Measurements from ENCODE around the gene NUDT6.

Gene NUDT6

DNA sequence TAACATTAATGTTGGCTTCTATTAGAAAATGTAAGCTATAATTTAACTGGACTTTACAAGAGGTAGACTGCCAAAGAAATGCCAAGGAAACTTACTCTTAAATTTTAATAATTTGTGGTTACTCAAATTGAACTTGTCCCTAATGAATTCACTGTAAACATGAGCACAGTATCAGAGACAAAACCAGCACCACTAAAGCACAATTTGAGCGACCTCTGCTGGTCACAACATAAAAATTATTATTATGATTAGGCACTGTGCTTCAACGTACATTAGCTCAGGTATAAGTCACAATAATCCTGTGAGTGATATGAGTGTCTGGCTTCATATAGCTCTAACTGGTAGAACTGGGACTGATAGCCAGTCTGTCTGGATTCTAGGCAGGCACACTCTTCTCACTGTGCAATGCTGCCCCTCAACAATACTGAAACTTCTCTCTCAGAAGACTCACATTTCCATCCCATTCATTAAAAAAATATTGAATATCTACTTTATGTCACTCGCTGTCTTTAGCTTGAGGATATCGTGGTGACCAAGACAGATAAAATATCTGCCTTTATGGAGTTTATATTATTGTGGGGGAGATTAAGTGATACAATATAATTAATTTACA lies 8.0 kb downstream of the NUDT6 start:
- DNase-seq (ENCODE audit: low read depth in 2 of 2) = no peak

DNA sequence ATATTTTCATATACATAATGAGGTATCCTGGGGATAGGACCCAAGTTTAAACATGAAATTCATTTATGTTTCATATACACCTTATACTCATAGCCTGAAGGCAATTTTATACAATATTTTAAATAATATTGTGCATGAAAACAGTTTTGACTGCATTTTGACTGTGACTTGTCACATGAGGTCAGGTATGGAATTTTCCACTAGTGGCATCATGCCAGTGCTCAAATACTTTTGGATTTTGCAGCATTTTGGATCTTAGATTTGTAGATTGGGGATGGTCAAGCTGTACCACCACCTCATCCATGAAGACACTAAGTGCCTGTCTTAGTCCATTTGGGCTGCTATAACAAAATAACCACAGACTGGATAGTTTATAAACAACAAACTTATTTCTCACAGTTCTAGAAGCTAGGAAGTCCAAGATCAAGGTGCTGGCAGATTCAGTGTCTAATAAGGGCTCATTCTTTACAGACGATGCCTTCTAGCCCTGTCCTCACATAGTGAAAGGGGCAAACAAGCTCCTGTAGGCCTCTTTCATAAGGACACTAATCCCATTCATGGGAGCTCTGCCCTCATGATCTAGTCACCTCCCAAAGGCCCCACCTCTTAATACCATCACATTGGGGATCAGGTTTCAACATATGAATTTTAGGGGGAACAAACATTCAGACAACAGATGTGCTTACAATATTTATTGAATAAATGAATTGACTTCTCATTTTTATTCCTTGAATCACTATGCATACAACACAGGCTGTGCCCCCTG lies 9.4 kb downstream of the NUDT6 start:
- DNase-seq (ENCODE audit: low read depth in 2 of 2) = no peak

DNA sequence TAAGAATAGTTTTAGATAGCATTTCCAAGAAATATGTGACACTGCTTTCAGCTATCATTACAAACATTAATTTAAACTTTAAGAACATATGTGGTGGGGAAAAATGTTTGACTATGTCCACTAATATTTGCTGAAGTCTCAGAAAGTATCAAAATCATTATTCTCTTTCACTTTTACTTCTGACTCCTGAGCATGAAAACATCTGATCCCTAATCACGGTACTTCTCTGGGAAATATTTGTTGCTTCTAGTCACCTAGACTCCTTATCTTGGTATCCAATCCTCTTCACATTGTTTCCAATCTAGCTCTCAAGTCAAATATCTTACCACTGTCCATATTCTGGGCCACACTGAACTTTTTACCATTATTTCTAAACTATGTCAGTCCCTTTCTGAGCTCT lies 10.8 kb downstream of the NUDT6 start:
- DNase-seq (ENCODE audit: low read depth in 2 of 2) = no peak

DNA sequence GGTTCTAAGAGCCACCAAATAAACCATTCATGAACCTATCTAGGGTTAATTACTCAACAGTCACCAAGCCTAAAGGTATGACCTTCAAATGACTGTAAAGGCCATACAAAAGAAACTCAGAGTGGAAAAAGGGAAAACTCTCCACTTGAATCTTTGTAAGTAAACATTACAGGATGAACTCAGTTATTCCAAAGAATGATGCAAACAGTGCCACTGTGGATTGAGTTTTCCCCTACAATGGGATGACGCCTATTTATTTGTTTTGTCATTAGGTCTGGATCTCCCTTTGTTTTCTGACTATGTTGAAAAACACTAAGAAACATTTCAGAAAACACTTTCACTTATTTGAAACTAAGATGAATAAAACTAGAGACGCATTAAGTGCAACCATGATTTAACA lies 12.7 kb downstream of the NUDT6 start:
- DNase-seq (ENCODE audit: low read depth in 2 of 2) = no peak

DNA sequence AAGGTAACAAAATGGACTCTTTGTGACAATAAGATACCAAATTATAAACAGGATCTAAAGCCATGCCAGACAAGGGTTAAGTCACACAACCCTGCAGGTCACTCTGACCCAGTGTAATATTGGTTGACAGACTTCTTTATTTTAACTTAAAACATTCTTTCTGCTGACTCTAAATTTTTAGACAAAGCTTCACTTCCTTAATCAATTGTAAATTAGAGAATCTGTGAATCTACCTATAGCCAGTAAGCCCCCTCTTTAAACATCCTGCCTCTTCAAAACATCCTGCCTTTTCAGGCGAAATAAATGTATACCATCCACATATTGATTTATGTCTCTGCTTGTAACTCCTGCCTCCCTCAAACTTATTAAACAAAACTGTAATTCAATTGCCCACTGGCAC lies 14.2 kb downstream of the NUDT6 start:
- no peak for DNase-seq (ENCODE audit: low read depth in 2 of 2)

DNA sequence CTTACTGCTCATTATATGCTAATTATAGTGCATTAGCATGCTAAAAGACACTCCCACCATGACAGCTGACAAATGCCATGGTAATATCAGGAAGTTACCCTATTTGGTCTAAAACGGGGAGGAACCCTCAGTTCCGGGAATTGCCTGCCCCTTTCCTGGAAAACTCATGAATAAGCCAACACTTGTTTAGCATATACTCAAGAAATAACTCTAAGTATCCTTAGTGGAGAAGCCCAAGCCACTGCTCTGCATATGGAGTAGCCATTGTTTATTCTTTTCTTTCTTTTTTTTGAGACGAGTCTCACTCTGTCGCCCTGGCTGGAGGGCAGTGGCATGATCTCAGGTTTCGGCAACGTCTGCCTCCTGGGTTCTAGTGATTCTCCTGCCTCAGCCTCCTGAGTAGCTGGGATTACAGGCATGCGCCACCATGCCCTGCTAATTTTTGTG lies 15.5 kb downstream of the NUDT6 start:
- DNase-seq (ENCODE audit: low read depth in 2 of 2) = no peak

DNA sequence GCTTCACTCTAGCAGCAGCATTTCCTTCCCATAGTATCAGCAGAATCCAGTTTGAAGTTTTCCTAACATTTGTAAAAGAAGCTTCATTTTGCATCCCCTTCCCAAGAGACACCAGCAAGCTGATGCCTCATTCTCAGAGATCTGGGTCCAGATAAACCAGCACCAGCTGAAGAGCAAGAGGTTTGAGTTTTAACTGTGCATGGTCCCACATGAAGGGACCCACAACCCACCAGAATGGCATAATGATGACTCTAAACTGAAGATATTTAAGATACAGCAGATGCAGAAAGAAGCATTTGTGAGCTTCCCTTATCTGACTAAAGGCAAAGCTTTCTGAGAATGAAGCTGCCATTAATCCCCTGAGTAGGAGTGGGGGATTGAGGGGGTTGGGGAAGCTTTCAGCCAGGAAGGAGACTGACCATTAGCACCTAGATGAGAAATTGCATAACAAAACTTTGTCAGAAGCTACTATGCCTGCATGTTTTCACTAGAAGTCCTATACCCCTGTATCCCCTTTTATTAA lies 18.6 kb downstream of the NUDT6 start:
- no peak for DNase-seq (ENCODE audit: low read depth in 2 of 2)

DNA sequence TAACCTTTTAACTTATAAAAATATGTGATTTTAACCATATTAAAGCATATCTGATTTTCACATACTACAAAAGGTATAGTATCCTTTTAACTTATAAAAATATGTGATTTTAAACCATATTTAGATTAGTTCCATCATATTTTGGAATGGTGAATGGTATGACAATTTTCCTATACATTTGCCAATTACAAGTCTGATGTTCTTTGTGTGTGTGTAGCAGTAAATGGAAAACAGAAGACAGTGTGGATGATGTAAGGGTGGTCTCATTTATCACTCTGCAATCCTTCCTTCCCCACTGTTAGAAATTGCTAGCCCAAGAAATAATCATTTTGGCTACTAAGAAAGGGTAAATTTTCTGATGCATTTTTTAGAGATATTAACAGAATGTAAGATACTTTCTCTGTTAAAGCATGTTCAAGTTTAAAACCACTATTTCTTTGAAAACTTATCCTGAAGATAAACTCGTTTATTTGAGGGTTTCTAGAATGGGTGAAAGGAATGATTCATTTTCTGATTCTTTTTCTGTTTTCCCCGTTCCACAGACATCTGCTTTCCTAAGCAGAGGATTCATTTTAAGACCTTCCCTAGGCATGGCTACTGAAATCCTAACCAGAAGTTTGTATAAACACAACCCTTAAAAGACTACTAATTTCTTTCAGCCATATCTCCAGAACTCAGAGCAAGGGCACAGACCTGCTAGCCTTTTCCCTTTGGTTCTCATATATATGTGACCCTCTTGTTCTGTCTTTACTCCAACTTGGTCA lies 21.0 kb downstream of the NUDT6 start:
- no peak for DNase-seq (ENCODE audit: low read depth in 2 of 2)

DNA sequence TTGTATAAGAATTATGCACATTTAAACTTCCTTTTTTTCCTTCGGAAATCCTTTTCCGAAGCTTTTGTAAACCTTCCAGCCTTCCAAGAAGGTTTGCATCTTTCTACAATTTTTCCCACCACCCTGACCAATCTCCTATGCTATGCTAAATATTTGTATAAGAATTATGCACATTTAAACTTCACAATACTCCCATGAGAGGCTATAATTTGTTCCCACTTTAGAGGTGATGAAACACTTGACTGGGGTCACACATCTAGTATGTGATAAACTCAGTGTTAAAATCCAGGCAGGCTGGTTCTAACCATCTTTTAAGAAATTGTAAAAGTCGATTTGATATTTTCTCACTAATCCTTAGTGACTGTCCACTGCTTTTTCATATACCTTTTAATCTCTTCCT lies 22.1 kb downstream of the NUDT6 start:
- no peak for DNase-seq (ENCODE audit: low read depth in 2 of 2)

DNA sequence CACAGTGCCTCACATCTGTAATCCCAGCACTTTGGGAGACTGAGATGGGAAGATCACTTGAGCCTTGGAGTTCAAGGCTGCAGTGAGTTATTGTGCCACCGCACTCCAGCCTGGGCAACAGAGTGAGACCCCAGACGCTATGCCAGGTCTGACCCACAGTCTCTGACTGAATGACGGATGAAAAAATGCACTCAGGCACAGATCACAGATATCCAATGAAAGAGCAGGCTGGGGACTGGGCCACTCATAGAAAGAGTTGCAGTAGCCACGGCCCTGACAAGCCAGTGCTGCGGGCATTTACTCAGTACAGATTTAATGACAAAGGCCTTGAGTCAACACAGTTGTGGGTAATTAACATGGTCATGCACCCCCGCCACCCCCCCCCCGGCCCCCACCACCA lies 22.7 kb downstream of the NUDT6 start:
- no peak for DNase-seq (ENCODE audit: low read depth in 2 of 2)

DNA sequence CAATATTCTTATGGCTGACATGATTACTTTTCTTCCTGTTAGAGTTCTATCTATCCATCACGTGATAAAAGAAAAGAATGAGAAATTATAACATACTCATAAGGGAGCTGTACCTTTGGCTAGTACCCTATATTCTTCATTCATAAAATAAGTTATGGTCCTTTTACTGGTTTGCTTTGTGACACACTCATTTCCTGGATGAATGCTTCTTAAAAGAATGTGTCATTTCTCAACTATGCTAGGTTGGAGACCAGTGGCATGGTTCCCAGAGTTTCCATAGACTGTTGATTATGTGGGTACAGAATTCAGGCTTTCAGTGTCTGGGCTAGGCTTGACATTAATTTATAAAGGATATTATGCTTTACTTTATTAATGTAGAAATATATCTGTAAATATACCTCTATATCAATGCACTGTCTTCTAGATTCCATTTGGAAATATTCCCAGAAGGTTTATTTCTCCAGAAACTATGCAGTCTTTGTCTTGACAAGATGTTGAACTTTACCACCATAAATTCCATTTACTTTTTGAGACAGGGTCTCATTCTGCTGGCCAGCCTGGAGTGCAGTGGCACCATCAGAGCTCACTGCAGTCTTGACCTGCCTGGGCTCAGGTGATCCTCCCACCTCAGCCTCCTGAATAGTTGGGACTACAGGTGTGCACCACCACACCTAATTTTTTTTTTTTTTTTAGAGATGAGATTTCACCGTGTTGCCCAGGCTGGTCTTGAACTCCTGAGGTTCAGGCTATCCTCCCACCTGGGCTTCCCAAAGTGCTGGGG lies 23.8 kb downstream of the NUDT6 start:
- DNase-seq (ENCODE audit: low read depth in 2 of 2) = no peak

DNA sequence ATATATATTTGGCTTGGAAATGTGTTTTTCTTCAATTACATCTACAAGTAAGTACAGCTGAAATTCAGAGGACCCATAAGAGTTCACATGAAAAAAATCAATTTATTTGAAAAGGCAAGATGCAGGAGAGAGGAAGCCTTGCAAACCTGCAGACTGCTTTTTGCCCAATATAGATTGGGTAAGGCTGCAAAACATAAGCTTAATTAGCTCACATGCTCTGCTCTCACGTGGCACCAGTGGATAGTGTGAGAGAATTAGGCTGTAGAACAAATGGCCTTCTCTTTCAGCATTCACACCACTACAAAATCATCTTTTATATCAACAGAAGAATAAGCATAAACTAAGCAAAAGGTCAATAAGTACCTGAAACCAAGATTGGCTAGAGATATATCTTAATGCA lies 26.1 kb downstream of the NUDT6 start:
- no peak for DNase-seq (ENCODE audit: low read depth in 2 of 2)

DNA sequence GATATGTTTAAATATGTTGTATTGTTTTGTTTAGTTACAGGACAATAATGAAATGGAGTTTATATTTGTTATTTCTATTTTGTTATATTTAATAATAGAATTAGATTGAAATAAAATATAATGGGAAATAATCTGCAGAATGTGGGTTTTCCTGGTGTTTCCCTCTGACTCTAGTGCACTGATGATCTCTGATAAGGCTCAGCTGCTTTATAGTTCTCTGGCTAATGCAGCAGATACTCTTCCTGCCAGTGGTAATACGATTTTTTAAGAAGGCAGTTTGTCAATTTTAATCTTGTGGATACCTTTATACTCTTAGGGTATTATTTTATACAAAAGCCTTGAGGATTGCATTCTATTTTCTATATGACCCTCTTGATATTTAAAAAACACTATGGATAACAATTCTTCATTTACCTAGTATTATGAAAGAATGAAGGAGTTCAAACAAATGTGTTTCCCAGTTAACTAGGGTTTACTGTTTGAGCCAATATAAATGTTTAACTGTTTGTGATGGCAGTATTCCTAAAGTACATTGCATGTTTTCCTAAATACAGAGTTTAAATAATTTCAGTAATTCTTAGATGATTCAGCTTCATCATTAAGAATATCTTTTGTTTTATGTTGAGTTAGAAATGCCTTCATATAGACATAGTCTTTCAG lies 26.9 kb downstream of the NUDT6 start:
- DNase-seq (ENCODE audit: low read depth in 2 of 2) = no peak

DNA sequence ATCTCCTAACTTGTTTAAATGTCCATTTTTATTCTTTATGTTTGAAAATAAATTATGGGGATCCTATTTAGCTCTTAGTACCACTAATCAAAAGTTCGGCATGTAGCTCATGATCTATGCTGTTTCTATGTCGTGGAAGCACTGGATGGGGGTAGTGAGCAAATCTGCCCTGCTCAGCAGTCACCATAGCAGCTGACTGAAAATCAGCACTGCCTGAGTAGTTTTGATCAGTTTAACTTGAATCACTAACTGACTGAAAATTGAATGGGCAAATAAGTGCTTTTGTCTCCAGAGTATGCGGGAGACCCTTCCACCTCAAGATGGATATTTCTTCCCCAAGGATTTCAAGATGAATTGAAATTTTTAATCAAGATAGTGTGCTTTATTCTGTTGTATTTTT lies 27.6 kb downstream of the NUDT6 start:
- DNase-seq (ENCODE audit: low read depth in 2 of 2) = no peak

DNA sequence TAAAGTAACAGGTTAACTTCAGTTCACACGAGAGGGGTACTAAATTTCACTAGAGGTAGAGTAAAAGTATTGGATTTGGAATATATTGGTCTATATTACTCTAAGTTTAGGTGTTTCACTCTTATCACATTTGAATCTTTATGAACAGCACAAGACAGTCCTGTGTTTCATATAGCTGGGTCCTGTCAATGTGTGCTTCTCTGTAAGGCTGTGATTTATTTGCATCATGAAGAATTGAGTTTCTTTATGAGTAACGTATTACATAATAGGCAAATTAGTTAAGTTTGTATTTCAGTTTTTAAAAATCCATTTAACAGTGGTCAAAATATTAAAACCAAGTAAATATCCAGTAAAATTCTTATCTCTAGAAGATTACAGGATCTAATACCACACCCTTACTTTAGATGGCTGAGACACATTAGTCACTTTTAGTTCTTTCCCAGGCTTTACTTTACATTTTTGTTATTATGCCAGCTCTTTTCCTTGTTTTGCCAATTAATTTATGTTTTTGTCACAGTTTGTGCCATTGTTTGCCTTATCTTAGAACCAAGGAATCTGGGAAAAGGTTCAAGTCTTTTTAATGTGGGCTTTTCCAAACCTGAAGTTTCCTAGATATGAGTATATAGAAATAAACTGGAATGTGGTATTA lies 32.1 kb downstream of the NUDT6 start:
- DNase-seq (ENCODE audit: low read depth in 2 of 2) = no peak

DNA sequence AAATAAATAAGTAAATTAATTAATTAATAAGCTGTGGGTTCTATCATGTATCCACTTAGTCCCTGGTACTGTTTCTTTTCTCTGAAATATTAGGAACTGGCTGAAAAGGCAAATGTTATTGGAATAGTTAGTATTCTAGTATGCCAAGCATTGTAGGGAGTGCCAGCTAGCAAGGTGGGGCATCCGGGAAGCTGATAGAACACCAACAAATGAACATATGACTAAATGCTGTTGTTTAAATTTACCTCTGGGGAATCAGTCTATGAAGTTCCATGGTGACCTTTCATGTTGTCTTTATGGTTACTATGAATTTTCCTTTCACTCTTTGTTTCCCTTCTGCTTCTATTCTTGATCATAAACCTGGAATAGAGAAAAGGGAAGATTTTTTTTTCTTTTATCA lies 32.7 kb downstream of the NUDT6 start:
- DNase-seq (ENCODE audit: low read depth in 2 of 2) = no peak

DNA sequence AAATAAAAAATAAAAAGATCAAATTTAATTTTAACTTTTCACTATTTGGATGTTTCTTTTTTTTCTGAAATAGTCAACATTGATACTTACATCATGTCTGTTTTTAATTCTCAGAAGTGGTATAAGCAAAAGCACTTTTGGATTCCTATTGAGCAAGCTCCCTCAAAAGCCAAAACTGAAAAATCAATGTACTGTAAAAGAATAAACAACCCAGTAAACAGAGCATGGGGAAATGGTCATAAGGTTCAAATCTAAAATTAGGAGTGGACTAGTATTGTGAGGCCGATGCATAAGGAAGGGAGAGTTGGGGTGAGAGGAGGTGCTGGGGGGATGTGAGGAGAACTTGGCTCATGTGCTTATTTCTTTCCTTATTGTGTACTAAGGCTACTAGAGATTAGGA lies 37.9 kb downstream of the NUDT6 start:
- no peak for DNase-seq (ENCODE audit: low read depth in 2 of 2)

DNA sequence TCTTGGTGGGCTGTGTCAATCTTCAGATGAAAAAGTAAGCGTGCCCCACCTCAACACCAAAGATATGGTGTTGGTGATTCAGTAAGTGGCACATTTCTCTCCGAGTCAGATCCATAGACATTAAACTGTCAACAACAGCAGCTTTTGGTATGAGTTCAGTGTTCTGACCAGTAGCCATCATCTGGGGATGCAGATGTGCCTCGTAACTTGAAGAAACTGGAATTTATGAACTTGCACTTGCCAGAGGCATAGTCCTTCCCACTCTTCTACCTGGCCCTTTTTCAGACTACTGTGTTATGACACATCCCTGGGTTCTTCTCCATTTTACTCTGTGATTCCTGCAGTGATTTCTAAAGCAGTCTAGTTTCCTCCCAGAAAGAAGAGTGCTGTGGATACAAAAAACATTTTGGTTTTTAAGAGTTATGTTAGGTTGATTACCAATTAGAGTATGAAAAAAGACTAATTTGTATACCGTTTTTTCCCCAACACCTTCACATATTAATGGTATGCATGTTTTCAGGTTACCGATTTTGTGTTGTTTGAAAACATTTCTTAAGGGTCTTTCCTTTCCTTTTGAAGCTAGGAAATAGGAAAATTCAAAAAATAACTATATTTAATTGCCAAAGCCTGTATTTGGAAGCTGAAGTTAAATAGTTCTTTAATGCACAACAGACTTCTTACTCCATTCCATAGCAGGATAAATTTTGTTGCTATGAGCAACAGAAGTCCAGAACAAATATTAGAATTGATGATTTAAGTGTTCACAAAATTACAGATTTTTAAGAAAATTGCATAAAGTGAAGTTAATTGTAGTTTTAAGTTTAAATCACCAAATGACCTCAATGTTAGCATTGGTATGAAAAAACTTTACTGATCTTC lies 39.3 kb downstream of the NUDT6 start:
- no peak for DNase-seq (ENCODE audit: low read depth in 2 of 2)

DNA sequence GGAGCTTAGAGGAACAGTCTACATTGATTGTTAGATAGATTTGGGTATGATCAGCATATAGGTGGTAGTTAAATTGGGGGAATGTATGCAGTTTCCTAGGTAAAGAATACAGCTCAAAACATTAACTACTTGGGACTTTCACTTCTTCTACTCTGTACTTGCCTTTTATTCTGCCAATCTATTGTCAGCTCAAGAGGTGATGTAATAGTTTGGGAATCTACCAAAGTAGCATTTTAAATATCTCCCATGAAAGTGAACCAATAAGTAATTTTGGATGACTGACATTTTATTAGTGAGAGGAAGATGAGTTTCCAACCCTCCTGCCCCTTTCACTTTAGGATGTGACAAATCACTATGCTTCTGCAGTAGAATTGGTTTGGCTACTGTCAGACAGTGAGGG lies 43.4 kb downstream of the NUDT6 start:
- no peak for DNase-seq (ENCODE audit: low read depth in 2 of 2)

DNA sequence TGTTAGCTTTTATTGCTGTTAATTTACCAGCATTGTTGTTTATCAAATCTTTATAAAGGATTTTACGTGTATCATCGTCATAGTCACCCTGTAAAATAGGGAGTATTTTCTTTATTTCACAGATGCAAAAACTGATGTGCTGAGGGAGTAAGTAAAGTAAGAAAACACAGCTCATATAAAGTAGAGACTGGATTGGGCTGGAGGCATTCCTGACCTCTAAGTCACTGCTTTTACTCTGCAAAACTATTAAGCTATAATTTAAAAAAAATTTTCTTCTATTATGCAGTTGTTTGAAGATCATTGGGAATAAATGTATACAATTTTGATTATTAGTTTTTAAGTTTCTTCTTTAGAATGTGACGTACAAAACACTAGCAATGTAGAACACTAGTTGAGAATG lies 45.9 kb downstream of the NUDT6 start:
- no peak for DNase-seq (ENCODE audit: low read depth in 2 of 2)
